B cell (primary cell): ENCODE results near the gene SLC24A4. TPM values are rescaled to one million over a fixed set of nuclear protein-coding genes. Genes with fewer than 3 reads are reported as not detected.

Experiments
- ATAC-seq: fragments of 200-7000 bp; cut with Tn5 transposase; one replicate; pipeline ENCODE4 v1.10.0; 2021; ENCODE audit warnings: low read depth, mild to moderate bottlenecking, moderate number of reproducible peaks, moderate library complexity
- CTCF ChIA-PET: fragments of 350-600 bp; sonication (Branson Sonifier 250); formaldehyde crosslinking; loops from one replicate; lab custom pipeline; 2021; ENCODE audit warnings: antibody characterized with exemption, inconsistent platforms; lab: Charles Lee
- POLR2A ChIA-PET: fragments of 350-600 bp; sonication (Branson Sonifier 250); formaldehyde crosslinking; loops from one replicate; lab custom pipeline; 2021; ENCODE audit warnings: antibody characterized with exemption; lab: Charles Lee
- DNase-seq: peaks from one replicate; pipeline ENCODE4 v3.0.0; 2013
- H2AFZ ChIP-seq: 2 replicates; pipeline ENCODE4 v1.6.1; 2012; ENCODE audit warnings: mild to moderate bottlenecking, low read depth, low read length; ENCODE audit not compliant: insufficient read depth, poor library complexity, severe bottlenecking
- H3K27ac ChIP-seq, 2 donors: 1 replicate in 1 of 2; 2 replicates in 1 of 2; pipeline ENCODE4 v1.5.1; 2012 to 2013; ENCODE audit warnings: low read length in 2 of 2, mild to moderate bottlenecking in 2 of 2, moderate library complexity in 1 of 2
- H3K27me3 ChIP-seq, 4 experiments: fragments of 200-600 bp in 1 of 4; sonication (generic) in 1 of 4; replicated peaks in 1 of 4; 1 replicate in 2 of 4; 2 replicates in 2 of 4; pipeline versions ENCODE4 v1.6.1 to v1.7.0; 2013 to 2016; ENCODE audit warnings: low read length in 3 of 4, mild to moderate bottlenecking in 2 of 4, mixed read lengths in 1 of 4, moderate library complexity in 1 of 4; ENCODE audit not compliant: insufficient read depth in 4 of 4, control insufficient read depth in 3 of 4; ENCODE audit errors: control extremely low read depth in 1 of 4
- H3K36me3 ChIP-seq, 2 experiments: replicated peaks in 1 of 2; 1 replicate in 1 of 2; 2 replicates in 1 of 2; pipeline versions ENCODE4 v1.6.1 to v1.7.1; 2013; ENCODE audit warnings: low read length in 1 of 2; ENCODE audit not compliant: insufficient read depth in 2 of 2, control insufficient read depth in 1 of 2; ENCODE audit errors: control extremely low read depth in 1 of 2, extremely low read depth in 1 of 2
- H3K4me1 ChIP-seq, 2 donors: fragments of 200-600 bp in 1 of 2; sonication (generic) in 1 of 2; 1 replicate in 1 of 2; 2 replicates in 1 of 2; pipeline versions ENCODE4 v1.5.1 to v1.6.1; 2013 to 2017; ENCODE audit warnings: low read length in 2 of 2; ENCODE audit not compliant: control insufficient read depth in 2 of 2, insufficient read depth in 2 of 2
- H3K4me2 ChIP-seq: replicated peaks from 2 replicates; pipeline ENCODE3; 2012; ENCODE audit warnings: mild to moderate bottlenecking, low read depth, low read length; ENCODE audit not compliant: poor library complexity, severe bottlenecking
- H3K4me3 ChIP-seq, 5 experiments: fragments of 200-600 bp in 1 of 5; sonication (generic) in 1 of 5; 1 replicate in 3 of 5; 2 replicates in 2 of 5; pipeline versions ENCODE4 v1.5.1 to v1.7.0; 2011 to 2016; ENCODE audit warnings: low read length in 4 of 5, mild to moderate bottlenecking in 4 of 5, low read depth in 2 of 5, control low read depth in 1 of 5, moderate library complexity in 1 of 5; ENCODE audit not compliant: insufficient read depth in 1 of 5; ENCODE audit errors: control extremely low read depth in 1 of 5, extremely low read depth in 1 of 5
- H3K79me2 ChIP-seq: fragments of 200-600 bp; sonication (generic); one replicate; pipeline ENCODE4 v1.6.0; 2016; ENCODE audit warnings: low read length; ENCODE audit not compliant: control insufficient read depth, insufficient read depth
- H3K9ac ChIP-seq: fragments of 200-600 bp; sonication (generic); 2 replicates; pipeline ENCODE4 v1.6.1; 2017; ENCODE audit warnings: mild to moderate bottlenecking, low read length, moderate library complexity
- H3K9me3 ChIP-seq, 3 donors: one replicate each; pipeline versions ENCODE4 v1.6.1 to v1.7.1; 2013; ENCODE audit warnings: low read length in 2 of 3; ENCODE audit not compliant: control insufficient read depth in 2 of 3, insufficient read depth in 1 of 3; ENCODE audit errors: control extremely low read depth in 1 of 3
- H4K20me1 ChIP-seq: 2 replicates; pipeline ENCODE4 v1.6.0; 2012; ENCODE audit warnings: mild to moderate bottlenecking, low read length; ENCODE audit not compliant: insufficient read depth, control insufficient read depth, poor library complexity, severe bottlenecking
- H3K27ac Mint-ChIP-seq: one replicate; pipeline ENCODE4 v1.8.0; 2021; ENCODE audit warnings: mixed read lengths
- H3K27me3 Mint-ChIP-seq: one replicate; pipeline ENCODE4 v1.8.0; 2021; ENCODE audit warnings: mixed read lengths
- H3K4me1 Mint-ChIP-seq: one replicate; pipeline ENCODE4 v1.8.0; 2021; ENCODE audit warnings: mixed read lengths
- H3K4me3 Mint-ChIP-seq: one replicate; pipeline ENCODE4 v1.8.0; 2021; ENCODE audit warnings: mixed read lengths
- H3K9me3 Mint-ChIP-seq: one replicate; pipeline ENCODE4 v1.8.0; 2022; ENCODE audit warnings: mixed read lengths; ENCODE audit not compliant: insufficient read depth
- EZH2 ChIP-seq: IDR thresholded peaks from 2 replicates; pipeline ENCODE4 v1.6.1; 2012; ENCODE audit warnings: borderline replicate concordance, low read depth, mild to moderate bottlenecking, moderate library complexity, low read length; ENCODE audit not compliant: insufficient read depth, poor library complexity, severe bottlenecking
- WGBS: methylation state at CpG from one replicate; pipeline ENCODE4 v1.1.5; 2013; ENCODE audit warnings: missing lambda C conversion rate; ENCODE audit not compliant: insufficient coverage; 5-methylcytosine and 5-hydroxymethylcytosine counted together
- intact Hi-C: fragments of 100-400 bp; cut with micrococcal nuclease; formaldehyde crosslinking; loops from one replicate; pipeline ENCODE4 v1.10.0; 2022
- polyA plus RNA-seq: library from polyadenylated mRNA; depleted of rRNA; stranded (reverse); fragments of >200 nt; gene quantifications from 2 replicates; pipeline ENCODE4 v1.2.3, GENCODE V29; 2012
- total RNA-seq, 2 donors: library from RNA; stranded (reverse); fragments of 120-200 nt in 1 of 2; gene quantifications; 1 replicate in 1 of 2; 2 replicates in 1 of 2; pipeline versions ENCODE4 v1.2.3 to v1.2.4, GENCODE V29; 2013 to 2022
- TF ChIP-seq, protein P1 (sequence below): fragments of 200-600 bp; IDR thresholded peaks from one replicate; pipeline ENCODE4 v1.8.0; 2022; ENCODE audit warnings: antibody characterized with exemption, mild to moderate bottlenecking

SLC24A4 gene
- total and polyA plus RNA-seq, 2 donors (not counting 1 experiment from before 2014, with no cell fraction given), result 0.19 TPM; not detected in 1

- H2AFZ ChIP-seq, result no peak overlapping the region
- ATAC-seq (no peak), DNase-seq (no peak)
- no peaks in the 10 kb centered on the region for H4K20me1 ChIP-seq
- no peaks in the 10 kb centered on the region for H3K4me1 ChIP-seq
- H3K79me2 ChIP-seq, result no peaks in the 10 kb centered on the region
- WGBS, result no CpG with 5 or more reads among the region's 2 CpGs
- H3K4me3 ChIP-seq, result no peak overlapping the region
- POLR2A ChIA-PET, result no interaction called here
- intact Hi-C loops, result no loop called here
- H3K36me3 ChIP-seq, result no peaks in the 10 kb centered on the region
- H3K4me1 Mint-ChIP-seq, result no peaks in the 10 kb centered on the region
- no peak overlapping the region for H3K27ac ChIP-seq
- no peak overlapping the region for H3K4me2 ChIP-seq
- peaks cover 36% of the 10 kb centered on the region for H3K27me3 Mint-ChIP-seq
- H3K27ac Mint-ChIP-seq, result no peak overlapping the region
- H3K9ac ChIP-seq, result no peak overlapping the region
- H3K27me3 ChIP-seq, result peaks cover 0 to 12% (median 0%) of the 10 kb centered on the region in 4 experiments
- no peak overlapping the region for H3K4me3 Mint-ChIP-seq
- H3K9me3 ChIP-seq, result peaks cover 0 to 1% (median 0%) of the 10 kb centered on the region in 3 donors
- no peaks in the 10 kb centered on the region for H3K9me3 Mint-ChIP-seq
- TF ChIP-seq EZH2, result no peak
- TF ChIP-seq, protein P1, sequence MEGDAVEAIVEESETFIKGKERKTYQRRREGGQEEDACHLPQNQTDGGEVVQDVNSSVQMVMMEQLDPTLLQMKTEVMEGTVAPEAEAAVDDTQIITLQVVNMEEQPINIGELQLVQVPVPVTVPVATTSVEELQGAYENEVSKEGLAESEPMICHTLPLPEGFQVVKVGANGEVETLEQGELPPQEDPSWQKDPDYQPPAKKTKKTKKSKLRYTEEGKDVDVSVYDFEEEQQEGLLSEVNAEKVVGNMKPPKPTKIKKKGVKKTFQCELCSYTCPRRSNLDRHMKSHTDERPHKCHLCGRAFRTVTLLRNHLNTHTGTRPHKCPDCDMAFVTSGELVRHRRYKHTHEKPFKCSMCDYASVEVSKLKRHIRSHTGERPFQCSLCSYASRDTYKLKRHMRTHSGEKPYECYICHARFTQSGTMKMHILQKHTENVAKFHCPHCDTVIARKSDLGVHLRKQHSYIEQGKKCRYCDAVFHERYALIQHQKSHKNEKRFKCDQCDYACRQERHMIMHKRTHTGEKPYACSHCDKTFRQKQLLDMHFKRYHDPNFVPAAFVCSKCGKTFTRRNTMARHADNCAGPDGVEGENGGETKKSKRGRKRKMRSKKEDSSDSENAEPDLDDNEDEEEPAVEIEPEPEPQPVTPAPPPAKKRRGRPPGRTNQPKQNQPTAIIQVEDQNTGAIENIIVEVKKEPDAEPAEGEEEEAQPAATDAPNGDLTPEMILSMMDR, result no peak
- CTCF ChIA-PET, result no interaction called here
Observed at GRCh38 chr14:92292673-92293072, 30.3 kb upstream of the SLC24A4 start.

DNA sequence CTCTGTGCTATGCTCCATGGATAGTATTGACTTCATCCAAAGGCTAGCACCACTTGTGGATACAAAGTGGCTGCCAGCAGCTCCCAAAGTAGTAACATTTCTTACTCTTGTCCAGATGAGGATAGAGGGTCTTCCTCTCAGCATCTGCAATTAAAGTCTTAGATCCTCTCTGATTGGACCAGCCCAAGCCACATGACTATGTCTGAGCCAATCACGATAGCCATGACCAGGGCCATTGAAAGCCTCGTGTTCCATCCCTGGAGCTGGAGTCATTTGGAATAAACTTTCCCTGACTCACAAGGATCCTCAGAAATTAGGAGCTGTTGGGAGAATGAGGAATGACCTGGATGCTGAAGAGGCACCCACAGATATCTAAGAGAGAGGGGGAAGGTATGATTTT is 28.5 kb upstream of the SLC24A4 start:
- no peaks in the 10 kb centered on the region for H3K9me3 Mint-ChIP-seq
- Histone ChIP-seq H3K9ac (no peak overlapping the region), H2AFZ (no peak overlapping the region), H3K36me3 (no peaks in the 10 kb centered on the region), H3K4me3 (no peak overlapping the region), H3K9me3 (peaks cover 0 to 1% (median 0%) of the 10 kb centered on the region in 3 donors), H3K4me2 (no peak overlapping the region), H3K27me3 (peaks cover 0 to 12% (median 0%) of the 10 kb centered on the region in 4 experiments), H3K4me1 (no peaks in the 10 kb centered on the region), H3K79me2 (no peaks in the 10 kb centered on the region), H4K20me1 (no peaks in the 10 kb centered on the region), H3K27ac (no peak overlapping the region)
- no peak overlapping the region for H3K27ac Mint-ChIP-seq
- DNase-seq (no peak), ATAC-seq (no peak)
- no peaks in the 10 kb centered on the region for H3K4me1 Mint-ChIP-seq
- ChIA-PET CTCF (interaction anchor here (0.6 to 1.9 kb wide), 2 partner anchors 9 to 913 kb away, joined by 3 to 5 read pairs; no protein-coding TSS in a partner anchor), POLR2A (no interaction called here)
- no CpG with 5 or more reads among the region's 2 CpGs for WGBS
- TF ChIP-seq, protein P1, result no peak
- TF ChIP-seq EZH2, result no peak
- H3K27me3 Mint-ChIP-seq, result peaks cover 34% of the 10 kb centered on the region
- intact Hi-C loops, result no loop called here
- H3K4me3 Mint-ChIP-seq, result no peak overlapping the region
